HG03558 (cell line): ENCODE measurements around the gene GALC.
A peak's percentile ranks its signal among the peaks of the same experiment; 100 is the strongest.
"Not testable (repeated sequence)": the region's sequence is repeated elsewhere in the genome, so short reads cannot be mapped to it uniquely, and the experiment has no call there.

Experiments
- ATAC-seq: cut with Tn5 transposase; IDR thresholded peaks from one replicate; pipeline ENCODE4 v1.9.1; 2021; ENCODE audit warnings: moderate number of reproducible peaks; ENCODE audit not compliant: unreplicated experiment; ENCODE audit errors: extremely low read depth

GALC gene

GRCh38 chr14:87992718-87993628 is at the start of gene GALC:
TSS of gene GALC (minus strand) at chr14:87993182. CDS start at chr14:87993164, 18 bp downstream.
- ATAC-seq: peak; percentile 54

GRCh38 chr14:88040146-88040545 is 47.2 kb upstream of the GALC start:
- no peak for ATAC-seq

- ATAC-seq: no peak
These were observed 46.2 kb upstream of the GALC start for GRCh38 chr14:88039197-88039596.

DNA sequence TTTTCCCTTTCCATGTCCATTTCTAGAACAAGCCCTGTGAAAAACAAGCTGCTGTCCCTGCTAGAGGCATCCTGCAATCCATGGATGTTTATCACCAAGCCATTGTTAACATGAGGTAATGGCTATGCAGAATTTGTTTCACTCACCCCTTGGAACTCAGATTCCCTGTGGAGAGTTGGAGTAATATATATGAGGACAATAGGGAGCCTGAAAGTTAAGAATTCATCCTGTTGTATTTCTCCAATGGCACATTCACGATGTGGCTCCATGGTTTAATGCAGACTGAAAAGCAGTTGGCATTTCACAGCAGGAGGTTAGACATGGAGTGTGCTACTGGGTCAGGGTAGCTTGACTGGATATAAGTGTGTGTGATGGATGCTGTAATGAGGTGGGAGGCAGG is 44.3 kb upstream of the GALC start:
- no peak for ATAC-seq

DNA sequence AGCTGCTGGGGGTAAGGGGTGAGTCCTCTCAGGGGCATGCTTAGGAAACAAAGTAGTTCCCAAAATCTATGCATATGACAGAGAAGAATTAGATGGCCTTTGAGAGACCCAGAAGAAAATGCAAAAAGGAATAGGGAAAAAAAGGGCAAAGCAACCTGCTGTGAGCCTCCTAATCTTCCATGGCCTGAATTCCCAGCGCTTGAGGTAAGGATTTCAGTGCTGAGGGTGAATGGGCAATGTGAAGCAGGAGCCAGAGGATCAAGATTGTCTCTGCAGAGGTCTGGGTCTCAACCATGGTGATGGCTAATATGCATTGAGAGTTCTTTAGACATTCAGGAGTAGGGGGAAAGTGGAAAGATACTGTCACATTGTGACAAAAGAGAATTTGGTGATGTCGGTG is 43.4 kb upstream of the GALC start:
- ATAC-seq: no peak

DNA sequence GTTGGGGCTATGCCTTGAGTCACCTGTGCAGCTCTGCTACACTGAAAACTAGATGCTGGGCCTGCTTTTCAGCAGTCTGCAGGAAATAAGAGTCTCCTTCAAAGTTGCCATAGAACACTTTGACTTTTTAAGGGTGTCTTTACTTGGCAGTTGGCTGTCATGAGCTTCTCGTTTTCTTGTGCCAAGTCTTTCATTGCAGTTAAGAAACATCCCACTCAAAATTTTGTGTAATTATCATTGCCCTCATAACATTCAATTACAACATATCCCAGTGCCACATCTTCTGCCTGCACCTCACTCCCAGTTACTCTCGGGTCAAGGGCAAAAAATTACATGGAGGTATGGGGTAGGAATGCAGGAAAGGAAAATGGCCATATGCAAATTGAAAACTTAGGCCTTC is 41.1 kb upstream of the GALC start:
- ATAC-seq: no peak

DNA sequence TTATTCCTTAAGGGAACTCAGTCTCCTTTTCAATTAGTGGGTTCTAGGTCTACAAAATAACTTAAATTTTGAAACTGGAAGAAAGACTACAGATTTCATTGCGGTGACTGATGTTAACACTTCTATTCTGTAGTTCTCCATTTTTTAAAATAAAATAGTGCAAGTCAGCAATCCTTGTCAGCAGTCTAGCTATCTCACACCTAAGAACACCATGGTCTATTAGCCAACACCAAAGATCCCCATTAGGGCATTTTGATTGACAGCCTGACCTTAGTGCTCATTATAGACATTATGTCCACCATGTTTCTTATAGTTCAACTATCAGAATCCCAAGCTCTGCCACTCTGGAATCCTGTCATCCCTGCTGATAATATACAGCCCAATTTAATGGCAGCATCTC is 39.4 kb upstream of the GALC start:
- no peak for ATAC-seq

GRCh38 chr14:88030892-88031291 is 37.9 kb upstream of the GALC start:
- ATAC-seq: no peak

- no peak for ATAC-seq
These were observed 37.1 kb upstream of the GALC start for GRCh38 chr14:88030079-88030478.

DNA sequence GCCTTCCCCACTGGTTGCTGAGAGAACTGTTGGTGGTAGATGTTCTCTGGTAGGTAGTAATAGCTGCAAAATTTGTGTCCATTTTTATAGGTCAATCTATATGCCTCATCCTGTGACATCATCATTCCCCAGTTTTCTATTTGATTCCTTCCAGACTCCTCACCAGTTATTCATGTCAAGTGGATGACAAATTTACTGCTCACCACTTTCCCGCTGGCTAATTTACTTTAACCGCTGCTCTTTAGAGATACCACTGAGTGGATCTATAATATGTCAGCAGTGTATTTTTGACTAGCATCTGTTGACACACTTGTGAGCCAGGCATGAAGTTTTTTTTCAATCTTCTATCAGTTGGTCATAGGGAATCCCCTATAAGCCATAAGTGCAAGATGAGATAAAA is 36.5 kb upstream of the GALC start:
- ATAC-seq: no peak

DNA sequence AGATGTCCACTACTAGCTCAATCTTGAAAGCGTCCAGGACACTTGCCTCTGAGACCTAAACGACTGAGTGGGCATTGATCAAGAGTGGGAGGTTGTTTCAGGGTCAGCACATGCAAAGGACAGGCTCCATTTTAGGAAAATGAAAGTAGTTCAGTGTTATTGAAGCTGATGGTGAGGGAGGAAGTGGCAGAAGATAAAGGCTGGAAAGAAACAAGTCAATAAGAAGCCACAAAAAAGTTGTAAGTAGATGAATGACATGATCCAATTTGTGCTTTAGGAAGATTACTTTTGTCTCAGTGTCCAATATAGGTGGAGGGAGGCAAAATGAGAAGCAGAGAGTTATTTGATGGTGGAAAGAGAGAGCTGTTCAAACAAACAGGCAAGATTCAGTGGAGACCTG is 33.9 kb upstream of the GALC start:
- no peak for ATAC-seq

DNA sequence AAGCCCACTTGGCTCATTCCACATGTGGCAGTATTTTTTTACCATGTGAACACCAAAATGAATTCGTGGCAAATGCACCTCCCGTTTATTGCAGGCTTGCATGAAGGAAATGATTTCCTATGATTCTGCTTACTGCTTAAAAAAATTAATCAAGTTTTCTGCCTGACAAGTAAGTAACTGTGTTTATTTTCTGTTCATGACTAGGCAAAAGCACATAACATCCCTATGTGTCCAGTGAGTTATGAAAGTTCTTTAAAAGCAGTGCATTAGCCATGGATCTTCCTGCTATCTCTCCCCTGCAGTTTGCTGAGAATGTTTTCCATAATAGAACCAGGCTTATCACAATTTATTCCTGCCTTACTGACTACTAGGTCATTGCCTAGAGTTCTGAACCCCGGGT is 32.3 kb upstream of the GALC start:
- ATAC-seq: no peak

DNA sequence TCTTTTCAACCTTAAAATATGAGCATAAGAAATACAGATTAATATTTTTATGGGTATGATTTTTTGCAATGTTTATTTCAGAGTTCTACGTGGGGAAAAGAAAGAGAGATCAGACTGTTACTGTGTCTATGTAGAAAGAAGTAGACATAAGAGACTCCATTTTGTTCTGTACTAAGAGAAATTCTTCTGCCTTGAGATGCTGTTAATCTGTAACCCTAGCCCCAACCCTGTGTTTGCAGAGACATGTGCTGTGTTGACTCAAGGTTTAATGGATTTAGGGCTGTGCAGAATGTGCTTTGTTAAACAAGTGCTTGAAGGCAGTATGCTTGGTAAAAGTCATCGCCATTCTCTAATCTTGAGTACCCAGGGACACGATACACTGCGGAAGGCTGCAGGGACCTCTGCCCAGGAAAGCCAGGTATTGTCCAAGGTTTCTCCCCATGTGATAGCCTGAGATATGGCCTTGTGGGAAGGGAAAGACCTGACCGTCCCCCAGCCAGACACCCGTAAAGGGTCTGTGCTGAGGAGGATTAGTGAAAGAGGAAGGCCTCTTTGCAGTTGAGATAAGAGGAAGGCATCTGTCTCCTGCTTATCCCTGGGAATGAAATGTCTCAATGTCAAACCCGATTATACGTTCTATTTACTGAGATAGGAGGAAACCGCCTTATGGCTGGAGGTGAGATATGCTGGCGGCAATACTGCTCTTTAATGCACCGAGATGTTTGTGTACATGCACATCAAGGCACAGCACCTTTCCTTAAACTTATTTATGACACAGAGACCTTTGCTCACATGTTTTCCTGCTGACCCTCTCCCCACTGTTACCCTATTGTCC is 31.5 kb upstream of the GALC start:
- not testable (repeated sequence) for ATAC-seq

DNA sequence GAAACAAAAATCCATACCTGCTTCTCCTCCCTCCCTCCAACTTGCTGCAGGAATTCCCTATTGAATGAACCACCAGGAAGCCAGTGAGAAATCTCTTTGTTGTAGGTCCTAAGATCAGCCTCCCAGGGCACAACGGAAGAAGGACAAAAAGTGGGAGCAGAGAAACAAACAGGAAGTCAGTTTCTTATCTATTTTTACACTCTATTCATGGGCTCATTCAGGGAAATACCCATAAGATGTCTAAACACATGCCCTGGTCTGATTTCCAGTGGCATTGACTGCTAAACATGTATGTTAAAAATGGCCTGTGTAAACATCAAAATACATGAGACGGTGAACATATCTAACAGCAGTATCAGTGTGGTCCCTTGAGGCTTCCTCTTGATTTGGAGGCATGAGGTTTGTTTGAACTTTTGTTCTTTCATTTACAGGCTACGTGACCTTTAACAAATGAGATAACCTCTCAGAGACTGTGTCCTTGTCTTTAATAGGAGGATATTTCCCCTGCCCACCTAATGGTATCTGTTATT is 30.7 kb upstream of the GALC start:
- no peak for ATAC-seq

GRCh38 chr14:88017535-88017934 is 24.6 kb upstream of the GALC start:
- no peak for ATAC-seq

DNA sequence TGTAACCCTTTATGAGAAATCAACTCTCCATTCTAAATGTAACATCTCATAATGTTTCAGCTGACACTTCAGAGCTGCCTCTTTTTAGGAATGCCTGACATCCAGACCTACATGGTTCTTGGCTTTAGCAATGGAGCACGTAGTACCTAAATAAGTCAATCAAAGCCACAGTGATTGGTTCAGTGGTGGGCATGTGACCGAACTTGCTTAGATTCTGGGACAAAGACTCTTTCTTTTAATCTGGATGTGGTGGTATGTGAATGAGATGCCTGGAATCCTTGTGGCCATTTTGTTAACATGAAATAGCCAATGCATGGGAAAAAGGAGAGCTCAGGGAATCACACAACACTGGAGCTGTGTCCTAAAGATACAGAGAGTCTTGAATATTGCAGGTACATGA is 23.8 kb upstream of the GALC start:
- no peak for ATAC-seq

DNA sequence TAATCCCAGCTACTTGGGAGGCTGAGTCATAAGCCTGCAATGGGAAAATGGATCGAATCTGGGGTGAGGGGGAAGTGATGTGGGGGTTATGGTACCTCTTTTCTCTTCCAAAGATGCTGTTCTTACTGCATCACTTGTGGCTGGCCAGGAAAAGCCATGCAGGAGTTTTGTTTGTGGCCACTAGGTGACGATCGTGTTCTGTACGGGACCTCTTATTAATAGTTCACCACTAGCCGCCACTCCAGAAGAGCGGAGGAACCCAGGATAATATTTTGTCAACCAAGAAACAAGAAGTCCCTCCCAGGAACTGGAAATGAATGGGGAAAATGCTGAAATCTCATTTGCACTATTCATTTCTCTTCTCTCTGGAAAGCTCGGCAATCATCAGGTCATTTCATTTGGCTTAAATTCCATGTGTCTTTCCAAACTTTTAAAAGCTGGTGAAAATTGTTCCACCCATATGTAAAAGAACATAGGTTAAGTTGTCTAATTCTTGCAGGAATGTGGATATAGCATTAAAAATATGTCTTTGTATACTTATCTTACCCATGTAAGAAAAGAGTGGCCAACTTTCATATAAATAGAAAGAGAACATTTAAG is 20.9 kb upstream of the GALC start:
- peak; percentile 86 for ATAC-seq

DNA sequence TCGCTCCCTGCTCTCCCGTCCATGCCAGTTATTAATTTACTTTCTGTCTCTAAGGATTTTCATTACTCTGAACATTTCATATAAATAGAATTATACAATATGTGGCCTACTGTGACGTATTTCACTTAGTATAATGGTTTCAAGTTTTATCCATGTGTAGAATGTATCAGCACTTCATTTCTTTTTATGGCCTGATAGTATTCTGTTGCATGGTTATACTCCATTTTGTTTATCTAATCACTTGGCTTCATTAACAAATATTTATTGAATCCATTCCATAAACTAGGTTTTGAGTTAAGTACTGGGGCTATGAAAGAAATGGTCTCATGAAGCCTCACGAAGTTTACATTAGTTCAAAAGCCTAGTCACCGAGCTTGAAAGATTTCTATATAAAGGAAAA is 19.5 kb upstream of the GALC start:
- no peak for ATAC-seq

GRCh38 chr14:88010331-88010730 is 17.3 kb upstream of the GALC start:
- no peak for ATAC-seq

DNA sequence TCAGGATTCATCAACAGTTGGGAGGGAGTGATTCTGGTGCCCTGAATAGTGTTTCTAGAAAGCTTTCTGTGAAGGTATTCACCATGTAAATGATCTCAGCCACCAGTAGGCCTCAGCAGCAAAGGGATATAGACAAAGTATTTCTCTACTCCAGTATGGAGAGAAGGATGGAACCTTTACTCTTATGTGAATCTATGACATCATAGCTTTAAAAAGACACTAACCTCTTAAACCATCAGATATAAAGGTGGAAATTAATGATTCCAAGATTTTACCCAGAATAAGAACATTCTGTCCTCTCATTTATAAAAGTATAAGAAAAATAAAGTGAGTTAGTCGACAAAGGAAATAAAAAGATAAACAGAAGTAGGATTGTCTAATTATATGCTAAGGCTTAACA is 16.5 kb upstream of the GALC start:
- ATAC-seq: no peak
